Activated CD4-positive, CD25-positive, alpha-beta regulatory T cell treated with anti-CD3 and anti-CD28 coated beads, Interleukin-2, amount 50 U/mL, for 72 hours (primary cell): ENCODE data around the gene TSEN54.
"Not testable (repeated sequence)": the region's sequence is repeated elsewhere in the genome, so short reads cannot be mapped to it uniquely, and the experiment has no call there.

ENCODE experiments used
- DNase-seq: peaks from one replicate; pipeline ENCODE4 v3.0.0; 2021

TSEN54 gene

GRCh38 chr17:75516255-75516618 lies at the start of gene TSEN54:
Gene TSEN54 (plus strand): TSS chr17:75516528. CDS start chr17:75516561, 33 bp downstream.
- DNase-seq: peak; percentile 98

GRCh38 chr17:75468291-75468754 lies 48.0 kb upstream of the TSEN54 start:
- no peak for DNase-seq

- no peak for DNase-seq
Observed at GRCh38 chr17:75468779-75469373, 47.5 kb upstream of the TSEN54 start.

- DNase-seq: no peak
Observed at GRCh38 chr17:75471207-75471606, 45.1 kb upstream of the TSEN54 start.

- DNase-seq: no peak
Observed at GRCh38 chr17:75472119-75472518, 44.2 kb upstream of the TSEN54 start.

GRCh38 chr17:75473246-75473645 lies 43.1 kb upstream of the TSEN54 start:
- no peak for DNase-seq

GRCh38 chr17:75474736-75475135 lies 41.6 kb upstream of the TSEN54 start:
- DNase-seq: no peak

GRCh38 chr17:75475144-75475835 lies 41.0 kb upstream of the TSEN54 start:
- DNase-seq: no peak

GRCh38 chr17:75475851-75476250 lies 40.5 kb upstream of the TSEN54 start:
- DNase-seq: no peak

GRCh38 chr17:75476271-75476671 lies 40.1 kb upstream of the TSEN54 start:
- no peak for DNase-seq

GRCh38 chr17:75476752-75477489 lies 39.4 kb upstream of the TSEN54 start:
- no peak for DNase-seq

- not testable (repeated sequence) for DNase-seq
Observed at GRCh38 chr17:75477490-75477862, 38.9 kb upstream of the TSEN54 start.

GRCh38 chr17:75478508-75478907 lies 37.8 kb upstream of the TSEN54 start:
- DNase-seq: no peak

- no peak for DNase-seq
Observed at GRCh38 chr17:75480281-75480680, 36.0 kb upstream of the TSEN54 start.

- DNase-seq: no peak
Observed at GRCh38 chr17:75481194-75482068, 34.9 kb upstream of the TSEN54 start.

- DNase-seq: no peak
Observed at GRCh38 chr17:75482098-75482942, 34.0 kb upstream of the TSEN54 start.

GRCh38 chr17:75485688-75486087 lies 30.6 kb upstream of the TSEN54 start:
- no peak for DNase-seq

- DNase-seq: no peak
Observed at GRCh38 chr17:75486151-75486550, 30.2 kb upstream of the TSEN54 start.

GRCh38 chr17:75486951-75487350 lies 29.4 kb upstream of the TSEN54 start:
- no peak for DNase-seq

GRCh38 chr17:75487351-75488070 lies 28.8 kb upstream of the TSEN54 start:
- DNase-seq: peak; percentile 45
